Adrenal gland (tissue), 5 donors: ENCODE measurements around the gene HSD17B2.

Experiments used
- CTCF ChIP-seq, 6 experiments: fragments of 450-650 bp in 4 of 6; fragments of 200-600 bp in 2 of 6; sonication (generic) in 1 of 6; IDR thresholded peaks; 1 replicate in 5 of 6; 2 replicates in 1 of 6; pipeline versions ENCODE4 v1.5.1 to v1.8.0; 2016 to 2021; ENCODE audit warnings: antibody characterized with exemption in 6 of 6, mild to moderate bottlenecking in 2 of 6, moderate library complexity in 1 of 6
- POLR2A ChIP-seq, 2 donors: fragments of 450-650 bp; IDR thresholded peaks; one replicate each; pipeline ENCODE4 v1.6.1; 2017; ENCODE audit warnings: antibody characterized with exemption in 2 of 2, mild to moderate bottlenecking in 2 of 2, moderate library complexity in 1 of 2
- donor health status: DM: no; HTN: no; CAD: no.

DNA sequence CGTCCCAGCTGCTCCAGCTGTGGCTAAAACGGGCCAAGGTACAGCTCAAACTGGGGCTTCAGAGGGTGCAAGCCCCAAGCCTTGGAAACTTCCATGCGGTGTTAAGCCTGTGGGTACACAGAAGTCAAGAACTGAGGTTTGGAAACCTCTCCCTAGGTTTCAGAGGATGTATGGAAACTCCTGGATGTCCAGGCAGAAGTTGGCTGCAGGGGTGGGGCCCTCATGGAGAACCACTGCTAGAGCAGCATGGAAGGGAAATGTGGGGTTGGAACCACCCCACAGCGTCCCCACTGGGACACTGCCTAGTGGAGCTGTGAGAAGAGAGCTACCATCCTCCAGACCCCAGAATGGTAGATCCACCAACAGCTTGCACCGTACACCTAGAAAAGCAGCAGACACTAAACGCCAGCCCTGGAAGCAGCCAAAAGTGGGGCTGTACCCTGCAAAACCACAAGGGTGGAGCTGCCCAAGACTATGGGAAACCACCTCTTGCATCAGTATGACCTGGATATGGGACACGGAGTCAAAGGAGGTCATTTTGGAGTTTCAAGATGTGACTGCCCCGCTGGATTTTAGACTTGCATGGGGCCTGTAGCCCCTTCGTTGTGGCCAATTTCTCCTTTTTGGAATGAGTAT is 26.0 kb upstream of the HSD17B2 start:
- TF ChIP-seq CTCF (IDR thresholded peaks at IDR 0.05) (no peak), POLR2A (IDR thresholded peaks at IDR 0.05) (no peak)
